ENCODE results near the gene SIN3A.

SIN3A gene

DNA sequence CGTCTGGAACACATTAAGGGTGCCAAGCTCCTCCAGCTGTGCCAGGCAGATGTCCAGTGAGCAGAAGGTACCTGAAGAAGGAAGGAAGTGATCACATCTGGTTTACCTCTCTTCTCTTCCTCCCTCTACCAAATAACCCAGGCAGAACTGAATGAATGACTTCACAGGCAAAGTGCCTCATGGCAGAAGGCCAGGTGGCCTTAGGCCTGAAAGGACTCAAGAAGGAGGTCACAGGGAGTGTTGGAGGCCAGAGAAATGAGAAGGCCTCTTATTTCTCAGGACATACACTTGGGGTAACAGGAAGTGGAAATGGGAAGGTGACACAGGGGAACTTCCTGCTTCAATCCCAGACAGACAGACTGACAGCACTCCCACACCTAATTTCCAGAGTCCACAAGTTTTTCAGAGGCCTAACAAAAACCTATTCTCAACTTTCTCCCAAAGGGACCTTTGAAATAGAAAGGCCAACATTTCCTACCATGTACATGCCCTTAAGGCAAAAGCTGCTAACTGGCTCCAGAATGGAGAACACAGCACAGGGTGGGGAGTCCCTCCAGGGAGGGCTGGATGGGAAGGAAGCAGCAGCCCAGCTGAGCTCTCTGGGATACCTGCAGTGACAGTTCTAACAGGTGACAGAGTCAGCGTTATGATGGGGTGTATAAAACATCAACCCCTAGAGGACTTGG, 17.6 kb upstream of the SIN3A start:
- H3K27me3 ChIP-seq (ENCODE audit: control insufficient read depth in 1 of 2, insufficient read depth in 1 of 2, low read length in 2 of 2), result no peaks in the 10 kb centered on the region
- no peak for DNase-seq
- 100% methylated on average over 2 of the region's 2 CpGs for WGBS

DNA sequence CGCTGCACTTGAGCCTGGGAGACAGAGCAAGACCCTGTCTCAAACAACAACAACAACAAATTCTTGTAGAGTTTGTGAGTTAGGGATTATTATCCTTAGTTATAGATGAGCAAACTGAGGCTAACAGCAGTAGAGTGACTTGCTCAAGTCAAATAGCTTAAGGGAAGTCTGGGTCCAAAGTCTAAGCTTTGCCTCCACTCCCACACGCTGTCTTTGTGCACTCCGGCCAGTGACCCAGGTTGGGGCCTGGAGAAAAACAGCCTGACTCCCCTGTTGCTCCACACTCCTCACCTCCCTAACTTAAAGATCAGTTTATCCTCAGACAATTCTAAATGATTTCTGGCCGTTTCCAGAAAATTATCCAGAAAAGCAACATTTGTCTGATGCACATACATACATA, 9.2 kb upstream of the SIN3A start:
- Histone ChIP-seq H3K27ac (ENCODE audit: low read length, poor library complexity, severe bottlenecking) (no peak overlapping the region), H3K9ac (ENCODE audit: low read length) (no peak overlapping the region), H3K4me3 (ENCODE audit: insufficient read depth in 1 of 2, low read depth in 1 of 2, low read length in 2 of 2) (no peak overlapping the region), H3K36me3 (ENCODE audit: control insufficient read depth in 1 of 2, insufficient read depth in 2 of 2, low read depth in 1 of 2, low read length in 2 of 2) (peaks cover 4 to 9% of the 10 kb centered on the region in 2 experiments), H2BK5ac (ENCODE audit: low read depth, low read length, poor library complexity, severe bottlenecking) (no peak overlapping the region), H3K9me3 (ENCODE audit: control insufficient read depth, low read length) (no peaks in the 10 kb centered on the region), H2BK120ac (ENCODE audit: low read depth, low read length) (no peak overlapping the region), H3K23ac (ENCODE audit: low read length in 2 of 2) (no peak overlapping the region), H4K8ac (ENCODE audit: low read length) (no peak overlapping the region), H2AK5ac (ENCODE audit: low read length, severe bottlenecking) (no peak overlapping the region), H3K79me1 (replicated peaks; ENCODE audit: low read length, poor library complexity, severe bottlenecking) (peaks cover 8% of the 10 kb centered on the region), H2BK12ac (ENCODE audit: low read length in 2 of 2) (no peak overlapping the region), H3K4me1 (ENCODE audit: control insufficient read depth, insufficient read depth, low read depth, low read length) (peaks cover 9% of the 10 kb centered on the region), H3K4ac (ENCODE audit: low read depth in 1 of 2, low read length in 2 of 2) (no peak overlapping the region), H3K14ac (ENCODE audit: low read length in 2 of 2) (no peak overlapping the region), H3K18ac (ENCODE audit: low read depth in 1 of 2, low read length in 2 of 2) (no peak overlapping the region), H4K91ac (ENCODE audit: low read length) (no peak overlapping the region), H2AFZ (ENCODE audit: low read depth, low read length) (no peak overlapping the region), H2BK15ac (ENCODE audit: low read depth, poor library complexity, severe bottlenecking) (no peak overlapping the region), H3K4me2 (ENCODE audit: low read length, poor library complexity, severe bottlenecking) (no peak overlapping the region), H3K27me3 (ENCODE audit: control insufficient read depth in 1 of 2, insufficient read depth in 1 of 2, low read length in 2 of 2) (no peaks in the 10 kb centered on the region)
- 97% methylated on average over 3 of the region's 4 CpGs for WGBS
- no peak for DNase-seq

More for the DNA sequence above, 17.6 kb upstream of the SIN3A start:
- H3K9ac ChIP-seq (ENCODE audit: low read length), result no peak overlapping the region
- H3K9me3 ChIP-seq (ENCODE audit: control insufficient read depth, low read length), result no peaks in the 10 kb centered on the region
- no peak overlapping the region for H2BK12ac ChIP-seq (ENCODE audit: low read length in 2 of 2)
- no peak overlapping the region for H3K23ac ChIP-seq (ENCODE audit: low read length in 2 of 2)
- H2AK5ac ChIP-seq (ENCODE audit: low read length, severe bottlenecking), result no peak overlapping the region
- no peak overlapping the region for H3K4me3 ChIP-seq (ENCODE audit: insufficient read depth in 1 of 2, low read depth in 1 of 2, low read length in 2 of 2)
- H4K8ac ChIP-seq (ENCODE audit: low read length), result no peak overlapping the region
- H3K27ac ChIP-seq (ENCODE audit: low read length, poor library complexity, severe bottlenecking), result no peak overlapping the region
- H3K4me1 ChIP-seq (ENCODE audit: control insufficient read depth, insufficient read depth, low read depth, low read length), result peaks cover 3% of the 10 kb centered on the region
- no peak overlapping the region for H2BK15ac ChIP-seq (ENCODE audit: low read depth, poor library complexity, severe bottlenecking)
- H4K91ac ChIP-seq (ENCODE audit: low read length), result no peak overlapping the region
- H3K36me3 ChIP-seq (ENCODE audit: control insufficient read depth in 1 of 2, insufficient read depth in 2 of 2, low read depth in 1 of 2, low read length in 2 of 2), result peaks cover 57 to 79% of the 10 kb centered on the region in 2 experiments
- H3K79me1 ChIP-seq (replicated peaks; ENCODE audit: low read length, poor library complexity, severe bottlenecking), result peaks cover 26% of the 10 kb centered on the region
- no peak overlapping the region for H2AFZ ChIP-seq (ENCODE audit: low read depth, low read length)
- no peak overlapping the region for H3K14ac ChIP-seq (ENCODE audit: low read length in 2 of 2)
- H3K18ac ChIP-seq (ENCODE audit: low read depth in 1 of 2, low read length in 2 of 2), result no peak overlapping the region
- no peak overlapping the region for H3K4me2 ChIP-seq (ENCODE audit: low read length, poor library complexity, severe bottlenecking)
- H3K4ac ChIP-seq (ENCODE audit: low read depth in 1 of 2, low read length in 2 of 2), result no peak overlapping the region
- H2BK120ac ChIP-seq (ENCODE audit: low read depth, low read length), result no peak overlapping the region
- no peak overlapping the region for H2BK5ac ChIP-seq (ENCODE audit: low read depth, low read length, poor library complexity, severe bottlenecking)

GRCh38 chr15:75459581-75459980, 8.1 kb upstream of the SIN3A start:
- Histone ChIP-seq H2AK5ac (ENCODE audit: low read length, severe bottlenecking) (no peak overlapping the region), H3K79me1 (replicated peaks; ENCODE audit: low read length, poor library complexity, severe bottlenecking) (peaks cover 5% of the 10 kb centered on the region)

GRCh38 chr15:75456710-75457109, 5.2 kb upstream of the SIN3A start:
- Histone ChIP-seq H3K4me3 (ENCODE audit: insufficient read depth in 1 of 2, low read depth in 1 of 2, low read length in 2 of 2) (peak overlapping the region in 1 of 2 experiments; percentile 89), H4K91ac (ENCODE audit: low read length) (no peak overlapping the region), H3K9ac (ENCODE audit: low read length) (peak overlapping the region; percentile 97), H2AFZ (ENCODE audit: low read depth, low read length) (no peak overlapping the region), H3K18ac (ENCODE audit: low read depth in 1 of 2, low read length in 2 of 2) (no peak overlapping the region), H3K4ac (ENCODE audit: low read depth in 1 of 2, low read length in 2 of 2) (no peak overlapping the region), H3K14ac (ENCODE audit: low read length in 2 of 2) (no peak overlapping the region), H3K4me1 (ENCODE audit: control insufficient read depth, insufficient read depth, low read depth, low read length) (peaks cover 6% of the 10 kb centered on the region), H2AK5ac (ENCODE audit: low read length, severe bottlenecking) (no peak overlapping the region), H3K27me3 (ENCODE audit: control insufficient read depth in 1 of 2, insufficient read depth in 1 of 2, low read length in 2 of 2) (no peaks in the 10 kb centered on the region), H3K79me1 (replicated peaks; ENCODE audit: low read length, poor library complexity, severe bottlenecking) (peaks cover 4% of the 10 kb centered on the region), H2BK5ac (ENCODE audit: low read depth, low read length, poor library complexity, severe bottlenecking) (no peak overlapping the region), H3K4me2 (ENCODE audit: low read length, poor library complexity, severe bottlenecking) (peak overlapping the region; percentile 83), H2BK120ac (ENCODE audit: low read depth, low read length) (no peak overlapping the region), H2BK15ac (ENCODE audit: low read depth, poor library complexity, severe bottlenecking) (no peak overlapping the region), H3K23ac (ENCODE audit: low read length in 2 of 2) (peak overlapping the region in 1 of 2 experiments; percentile 36), H4K8ac (ENCODE audit: low read length) (no peak overlapping the region), H3K27ac (ENCODE audit: low read length, poor library complexity, severe bottlenecking) (peak overlapping the region; percentile 96), H3K9me3 (ENCODE audit: control insufficient read depth, low read length) (no peaks in the 10 kb centered on the region), H3K36me3 (ENCODE audit: control insufficient read depth in 1 of 2, insufficient read depth in 2 of 2, low read depth in 1 of 2, low read length in 2 of 2) (peaks cover 0 to 4% of the 10 kb centered on the region in 2 experiments), H2BK12ac (ENCODE audit: low read length in 2 of 2) (no peak overlapping the region)
- WGBS, result 70% methylated on average over 6 of the region's 6 CpGs
- DNase-seq, result peak; percentile 67

More at GRCh38 chr15:75459581-75459980, 8.1 kb upstream of the SIN3A start:
- H3K27me3 ChIP-seq (ENCODE audit: control insufficient read depth in 1 of 2, insufficient read depth in 1 of 2, low read length in 2 of 2), result no peaks in the 10 kb centered on the region
- no peak overlapping the region for H2AFZ ChIP-seq (ENCODE audit: low read depth, low read length)
- H2BK5ac ChIP-seq (ENCODE audit: low read depth, low read length, poor library complexity, severe bottlenecking), result no peak overlapping the region
- peak overlapping the region in 1 of 2 experiments; percentile 7 for H3K23ac ChIP-seq (ENCODE audit: low read length in 2 of 2)
- H3K14ac ChIP-seq (ENCODE audit: low read length in 2 of 2), result no peak overlapping the region
- H3K9ac ChIP-seq (ENCODE audit: low read length), result no peak overlapping the region
- no peak overlapping the region for H3K4me3 ChIP-seq (ENCODE audit: insufficient read depth in 1 of 2, low read depth in 1 of 2, low read length in 2 of 2)
- no peak overlapping the region for H2BK120ac ChIP-seq (ENCODE audit: low read depth, low read length)
- no peak overlapping the region for H2BK15ac ChIP-seq (ENCODE audit: low read depth, poor library complexity, severe bottlenecking)
- H3K36me3 ChIP-seq (ENCODE audit: control insufficient read depth in 1 of 2, insufficient read depth in 2 of 2, low read depth in 1 of 2, low read length in 2 of 2), result peaks cover 0 to 9% of the 10 kb centered on the region in 2 experiments
- 82% methylated on average over 1 of the region's 1 CpG for WGBS
- H2BK12ac ChIP-seq (ENCODE audit: low read length in 2 of 2), result no peak overlapping the region
- H3K4me2 ChIP-seq (ENCODE audit: low read length, poor library complexity, severe bottlenecking), result no peak overlapping the region
- no peak overlapping the region for H3K4ac ChIP-seq (ENCODE audit: low read depth in 1 of 2, low read length in 2 of 2)
- no peak overlapping the region for H4K91ac ChIP-seq (ENCODE audit: low read length)
- H3K27ac ChIP-seq (ENCODE audit: low read length, poor library complexity, severe bottlenecking), result no peak overlapping the region
- no peak overlapping the region for H3K18ac ChIP-seq (ENCODE audit: low read depth in 1 of 2, low read length in 2 of 2)
- H3K4me1 ChIP-seq (ENCODE audit: control insufficient read depth, insufficient read depth, low read depth, low read length), result peaks cover 11% of the 10 kb centered on the region
- no peak overlapping the region for H4K8ac ChIP-seq (ENCODE audit: low read length)
- no peak for DNase-seq
- H3K9me3 ChIP-seq (ENCODE audit: control insufficient read depth, low read length), result no peaks in the 10 kb centered on the region
